K562 (cell line): ENCODE measurements around the gene XPC. TPM values are rescaled to one million over a fixed set of nuclear protein-coding genes. Genes with fewer than 3 reads are reported as not detected.

Experiments used
- BHLHE40 ChIP-seq: IDR thresholded peaks from 2 replicates; pipeline ENCODE4 v1.6.1; 2011; ENCODE audit warnings: low read length, improper control_type of control experiment
- E4F1 ChIP-seq: fragments of 250-450 bp; sonication (Bioruptor Pico); IDR thresholded peaks from 2 replicates; pipeline ENCODE4 v1.5.0; 2021; ENCODE audit warnings: mild to moderate bottlenecking, borderline replicate concordance
- ETV5 ChIP-seq: sonication (generic); formaldehyde crosslinking; IDR thresholded peaks from 2 replicates; pipeline ENCODE4 v1.4.0; 2020; ENCODE audit warnings: low read depth, mild to moderate bottlenecking, missing genetic modification reagents
- FOXK2 ChIP-seq, 2 experiments: fragments of 450-650 bp; IDR thresholded peaks in 1 of 2; conservative IDR thresholded peaks in 1 of 2; 2 replicates each; pipeline ENCODE4 v1.6.1; 2016; ENCODE audit warnings: low read depth in 2 of 2, mild to moderate bottlenecking in 1 of 2
- FOXM1 ChIP-seq, 2 experiments: fragments of 450-650 bp in 1 of 2; sonication (generic) in 1 of 2; formaldehyde crosslinking in 1 of 2; IDR thresholded peaks; 2 replicates each; pipeline versions ENCODE4 v1.6.1 to v1.9.0; 2017 to 2022; ENCODE audit warnings: low read depth in 2 of 2, mild to moderate bottlenecking in 2 of 2, missing genetic modification reagents in 1 of 2, moderate library complexity in 1 of 2
- GABPA ChIP-seq: fragments of 200-800 bp; sonication (Bioruptor generic); conservative IDR thresholded peaks from 2 replicates; pipeline ENCODE4 v1.6.1; 2016; ENCODE audit warnings: low read depth, missing genetic modification characterization, missing compliant biosample characterization
- L3MBTL2 ChIP-seq: fragments of 450-650 bp; IDR thresholded peaks from 2 replicates; pipeline ENCODE4 v1.6.1; 2016; ENCODE audit warnings: mild to moderate bottlenecking, moderate library complexity
- LEF1 ChIP-seq: fragments of 450-650 bp; IDR thresholded peaks from 2 replicates; pipeline ENCODE4 v1.6.1; 2016; ENCODE audit warnings: mild to moderate bottlenecking
- MCM3 ChIP-seq: fragments of 450-650 bp; IDR thresholded peaks from 2 replicates; pipeline ENCODE4 v1.6.1; 2016
- MEF2A ChIP-seq: IDR thresholded peaks from 2 replicates; pipeline ENCODE4 v1.6.1; 2011; ENCODE audit warnings: low read depth, mild to moderate bottlenecking, low read length, moderate library complexity; ENCODE audit not compliant: control insufficient read depth
- MTF1 ChIP-seq: fragments of 250-450 bp; sonication (Bioruptor Pico); IDR thresholded peaks from 2 replicates; pipeline ENCODE4 v1.9.0; 2021; ENCODE audit warnings: moderate library complexity, mild to moderate bottlenecking, inconsistent platforms, borderline replicate concordance
- MXI1 ChIP-seq: IDR thresholded peaks from 2 replicates; pipeline ENCODE4 v1.6.1; 2011; ENCODE audit warnings: low read depth, mild to moderate bottlenecking, improper control_type of control experiment, low read length
- NR2C2 ChIP-seq, 2 experiments: fragments of 200-800 bp in 1 of 2; sonication (Bioruptor generic) in 1 of 2; sonication (generic) in 1 of 2; formaldehyde crosslinking in 1 of 2; IDR thresholded peaks; 2 replicates each; pipeline versions ENCODE4 v1.6.1 to v1.8.0; 2016 to 2022; ENCODE audit warnings: mild to moderate bottlenecking in 1 of 2, missing compliant biosample characterization in 1 of 2, missing genetic modification characterization in 1 of 2, missing genetic modification reagents in 1 of 2
- NR3C1 ChIP-seq: sonication (generic); formaldehyde crosslinking; IDR thresholded peaks from 2 replicates; pipeline ENCODE4 v1.8.1; 2022; ENCODE audit warnings: missing genetic modification reagents
- SIN3A ChIP-seq, 2 experiments: fragments of 150-350 bp in 1 of 2; IDR thresholded peaks; 2 replicates each; pipeline ENCODE4 v1.6.1; 2011 to 2016; ENCODE audit warnings: borderline replicate concordance in 2 of 2, low read depth in 2 of 2, low read length in 2 of 2, mild to moderate bottlenecking in 2 of 2, moderate library complexity in 2 of 2; ENCODE audit not compliant: control insufficient read depth in 1 of 2
- SMAD1 ChIP-seq: fragments of 150-350 bp; IDR thresholded peaks from 2 replicates; pipeline ENCODE4 v1.6.1; 2014; ENCODE audit warnings: low read length, low read depth; ENCODE audit not compliant: partially characterized antibody
- TCF15 ChIP-seq: fragments of 250-450 bp; sonication (Bioruptor Pico); IDR thresholded peaks from 2 replicates; pipeline ENCODE4 v1.8.0; 2022; ENCODE audit warnings: moderate library complexity, mild to moderate bottlenecking, inconsistent platforms
- TCF7 ChIP-seq: sonication (generic); IDR thresholded peaks from 2 replicates; pipeline ENCODE4 v1.6.1; 2016; ENCODE audit warnings: antibody characterized with exemption, borderline replicate concordance
- ZBTB2 ChIP-seq: fragments of 450-650 bp; IDR thresholded peaks from 2 replicates; pipeline ENCODE4 v1.6.1; 2016; ENCODE audit warnings: antibody characterized with exemption
- ZNF140 ChIP-seq: fragments of 250-450 bp; sonication (Bioruptor Pico); IDR thresholded peaks from 2 replicates; pipeline ENCODE4 v1.8.0; 2021; ENCODE audit warnings: moderate library complexity, mild to moderate bottlenecking, inconsistent platforms
- ZNF384 ChIP-seq: IDR thresholded peaks from 2 replicates; pipeline ENCODE4 v1.6.1; 2012; ENCODE audit warnings: low read depth, low read length, improper control_type of control experiment
- ZNF76 ChIP-seq: fragments of 250-450 bp; sonication (Bioruptor Pico); IDR thresholded peaks from 2 replicates; pipeline ENCODE4 v1.4.0; 2020; ENCODE audit warnings: mild to moderate bottlenecking, moderate library complexity, borderline replicate concordance
- ZNF764 ChIP-seq: fragments of 250-450 bp; sonication (Bioruptor Pico); IDR thresholded peaks from 2 replicates; pipeline ENCODE4 v1.4.0; 2020; ENCODE audit warnings: low read depth, mild to moderate bottlenecking, moderate library complexity
- ZSCAN29 ChIP-seq: fragments of 450-650 bp; IDR thresholded peaks from 2 replicates; pipeline ENCODE4 v1.6.1; 2017
- polyA plus RNA-seq, 8 experiments: library from polyadenylated mRNA; depleted of rRNA in 4 of 8; stranded (reverse) in 5 of 8; unstranded in 3 of 8; fragments of >200 nt; fragmentation: Nextera tagmentation in 2 of 8; fragmentation: Illumina TruSeq in 1 of 8; extraction: Ambion mirVana in 2 of 8; extraction: Trizol in 1 of 8; gene quantifications; 2 replicates each; pipeline versions ENCODE4 v1.2.1 to v1.2.3, GENCODE V29; 2011 to 2014; ENCODE audit warnings: inconsistent platforms in 1 of 8, missing spikeins in 1 of 8
- total RNA-seq, 7 experiments: library from RNA; depleted of rRNA in 6 of 7; stranded (reverse); fragments of >200 nt in 6 of 7; fragmentation: Illumina TruSeq in 2 of 7; extraction: Trizol in 2 of 7; gene quantifications; 2 replicates each; pipeline versions ENCODE4 v1.2.1 to v1.2.3, GENCODE V29; 2011 to 2021; ENCODE audit warnings: low replicate concordance in 1 of 7

The XPC gene
- total and polyA plus RNA-seq, 9 of the 15 experiments (the other 6 are each of a cell fraction or from before 2014, with no cell fraction given), result 3.8 to 54.7 (median 41.3) TPM

- TF ChIP-seq FOXK2 (conservative IDR thresholded peaks at IDR 0.05 in 1 of 2, IDR thresholded peaks at IDR 0.05 in 1 of 2; ENCODE audit: low read depth in 2 of 2) (no peak), ZNF76 (CRISPR knock-in tag) (peak; percentile 74), NR3C1 (no peak), MCM3 (no peak), BHLHE40 (0 out of 2 replicates have a peak, but pooled peaks have one; percentile 10), MTF1 (no peak), GABPA (tag) (peak; percentile 65), TCF7 (no peak), ETV5 (CRISPR knock-in tag) (peak; percentile 64; the same call in 1 of the 2 replicates), SIN3A (IDR thresholded peaks at IDR 0.05; ENCODE audit: borderline replicate concordance in 2 of 2, control insufficient read depth in 1 of 2, low read depth in 2 of 2, low read length in 2 of 2) (no peak), NR2C2 (CRISPR knock-in tag; IDR thresholded peaks at IDR 0.05) (no peak), NR2C2 (tag; IDR thresholded peaks at IDR 0.05) (peak; percentile 87), ZNF140 (CRISPR knock-in tag) (no peak), SMAD1 (no peak), ZSCAN29 (no peak), E4F1 (no peak), ZNF764 (CRISPR knock-in tag) (no peak), TCF15 (CRISPR knock-in tag) (no peak), L3MBTL2 (peak; percentile 78), ZBTB2 (peak; percentile 54; the same call in 1 of the 2 replicates), MEF2A (peak; percentile 87), MXI1 (no peak), ZNF384 (no peak), LEF1 (peak; percentile 74), FOXM1 (IDR thresholded peaks at IDR 0.05; ENCODE audit: low read depth) (peak; percentile 85), FOXM1 (CRISPR knock-in tag; IDR thresholded peaks at IDR 0.05; ENCODE audit: low read depth) (no peak)
Observed at GRCh38 chr3:14204515-14205284, 26.3 kb upstream of the XPC start (continued).
